Colonic mucosa (tissue), 4 donors: ENCODE measurements around the gene GPS1. TPM values are rescaled to one million over a fixed set of nuclear protein-coding genes. Genes with fewer than 3 reads are reported as not detected.

Experiments used
- DNase-seq: peaks from one replicate; pipeline ENCODE4 v3.0.0-alpha.2; 2020
- H3K27ac ChIP-seq: fragments of 200-600 bp; one replicate; pipeline ENCODE4 v1.8.0; 2021
- H3K27me3 ChIP-seq: fragments of 200-600 bp; one replicate; pipeline ENCODE4 v1.8.0; 2021
- H3K36me3 ChIP-seq: fragments of 200-600 bp; one replicate; pipeline ENCODE4 v1.8.0; 2021
- H3K4me1 ChIP-seq: fragments of 200-600 bp; one replicate; pipeline ENCODE4 v1.8.0; 2021; ENCODE audit warnings: mild to moderate bottlenecking
- H3K4me3 ChIP-seq: fragments of 200-600 bp; one replicate; pipeline ENCODE4 v1.8.0; 2021
- H3K9ac ChIP-seq, 2 donors: one replicate each; pipeline ENCODE4 v1.7.0; 2013; ENCODE audit warnings: control low read depth in 2 of 2, low read depth in 2 of 2, low read length in 2 of 2
- H3K9me3 ChIP-seq: fragments of 200-600 bp; one replicate; pipeline ENCODE4 v1.8.0; 2021
- CTCF ChIP-seq: fragments of 200-600 bp; IDR thresholded peaks from one replicate; pipeline ENCODE4 v1.8.0; 2022; ENCODE audit warnings: antibody characterized with exemption, mild to moderate bottlenecking
- intact Hi-C: fragments of 100-400 bp; cut with DNase I; formaldehyde crosslinking; loops from one replicate; pipeline ENCODE4 v1.14.1; 2022
- total RNA-seq, 2 donors: library from RNA; stranded (reverse); fragmentation: NEBNext Ultra II Directional in 1 of 2; extraction: Animal tissue kit (Norgen Biotek cat#: 25700) in 1 of 2; gene quantifications; one replicate each; pipeline ENCODE4 v1.2.1, GENCODE V29; 2021
- donor health status: healthy.
- donor health status: DM: no; HTN: no; CAD: no.
- donor health status: DM: no; HTN: no; CAD: no.

Gene GPS1
- total RNA-seq, 2 donors from 2014 or later: 70.8 to 129 TPM

GRCh38 chr17:82073446-82073845 is 21.7 kb downstream of the GPS1 start:
- Histone ChIP-seq H3K27ac (peak overlapping the region; percentile 66), H3K4me1 (no peaks in the 10 kb centered on the region), H3K4me3 (no peak overlapping the region), H3K27me3 (no peaks in the 10 kb centered on the region), H3K9ac (no peak overlapping the region), H3K36me3 (no peaks in the 10 kb centered on the region), H3K9me3 (no peaks in the 10 kb centered on the region)
- intact Hi-C loops: no loop called here
- no peak for TF ChIP-seq CTCF
- DNase-seq: no peak

GRCh38 chr17:82076018-82076784 is 24.5 kb downstream of the GPS1 start:
- TF ChIP-seq CTCF: no peak
- Histone ChIP-seq H3K9ac (no peak overlapping the region), H3K4me3 (no peak overlapping the region), H3K36me3 (peaks cover 10% of the 10 kb centered on the region), H3K27ac (no peak overlapping the region), H3K27me3 (no peaks in the 10 kb centered on the region), H3K4me1 (no peaks in the 10 kb centered on the region), H3K9me3 (no peaks in the 10 kb centered on the region)
- intact Hi-C loops: no loop called here
- no peak for DNase-seq

- Histone ChIP-seq H3K36me3 (peaks cover 11% of the 10 kb centered on the region), H3K4me3 (no peak overlapping the region), H3K9me3 (no peaks in the 10 kb centered on the region), H3K27ac (no peak overlapping the region), H3K4me1 (no peaks in the 10 kb centered on the region), H3K9ac (no peak overlapping the region), H3K27me3 (no peaks in the 10 kb centered on the region)
- intact Hi-C loops: no loop called here
- TF ChIP-seq CTCF: no peak
- no peak for DNase-seq
Measured at GRCh38 chr17:82076785-82077591, 25.3 kb downstream of the GPS1 start.

DNA sequence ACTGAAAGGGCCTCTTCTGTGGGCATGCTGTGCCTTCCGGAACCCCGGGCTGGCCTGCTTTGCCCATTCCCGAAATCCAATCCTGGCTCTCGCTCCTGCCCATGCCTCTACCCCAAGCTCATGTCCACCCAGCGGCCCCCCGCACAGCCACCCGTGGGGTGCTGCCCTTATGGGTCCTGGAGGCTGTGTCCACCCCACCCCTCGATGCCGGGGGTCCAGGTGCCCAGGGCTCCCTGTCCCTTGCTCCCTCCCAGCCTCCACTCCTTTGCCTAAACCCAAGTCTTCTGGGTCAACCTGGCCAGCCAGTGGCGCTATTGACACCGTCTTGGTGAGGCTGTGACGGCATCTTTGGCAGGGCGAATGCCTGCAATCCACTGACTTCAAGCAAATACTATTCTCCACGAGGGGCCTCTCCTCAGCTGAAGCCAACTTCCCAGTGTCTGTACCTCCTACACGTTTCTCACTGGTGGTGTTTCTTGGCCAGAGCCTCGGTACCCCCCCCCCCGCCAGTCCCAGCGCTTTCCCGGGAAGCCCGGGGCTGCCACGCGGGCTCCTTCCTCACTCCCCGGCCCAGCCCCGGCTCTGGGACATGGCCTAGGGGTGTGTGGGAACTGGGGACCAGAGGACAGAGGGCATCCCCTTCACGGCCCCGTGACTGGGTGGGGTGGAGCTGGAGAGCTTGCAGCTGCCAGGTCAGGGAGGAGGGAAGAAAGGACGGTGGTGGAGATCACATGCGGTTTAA is 26.1 kb downstream of the GPS1 start:
- Histone ChIP-seq H3K36me3 (peaks cover 17% of the 10 kb centered on the region), H3K27me3 (no peaks in the 10 kb centered on the region), H3K9me3 (no peaks in the 10 kb centered on the region), H3K27ac (no peak overlapping the region), H3K4me1 (no peaks in the 10 kb centered on the region), H3K9ac (no peak overlapping the region), H3K4me3 (no peak overlapping the region)
- intact Hi-C loops: no loop called here
- no peak for TF ChIP-seq CTCF
- DNase-seq: no peak

DNA sequence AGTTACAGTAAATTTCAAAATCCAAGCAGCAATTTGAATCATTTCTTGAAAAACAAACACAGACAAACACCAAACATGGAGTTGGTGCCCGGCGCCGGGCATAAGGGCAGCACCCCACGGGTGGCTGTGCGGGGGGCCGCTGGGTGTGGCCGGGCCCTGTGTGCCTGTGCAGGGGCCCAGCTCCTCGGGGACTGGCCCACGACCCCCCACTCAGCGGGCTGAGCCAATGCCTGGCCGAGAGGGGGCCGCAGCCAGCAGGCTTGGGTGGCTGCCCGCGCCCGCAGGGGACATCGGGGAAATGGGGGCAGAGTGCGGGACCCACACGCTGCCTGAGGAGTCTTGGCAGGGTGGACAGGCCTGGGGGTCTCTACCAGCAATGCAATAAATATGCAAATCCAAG is 26.7 kb downstream of the GPS1 start:
- H3K27ac ChIP-seq: no peak overlapping the region
- H3K9me3 ChIP-seq: no peaks in the 10 kb centered on the region
- H3K9ac ChIP-seq: no peak overlapping the region
- TF ChIP-seq CTCF: no peak
- no peak for DNase-seq
- H3K4me3 ChIP-seq: no peak overlapping the region
- no peaks in the 10 kb centered on the region for H3K27me3 ChIP-seq
- no peaks in the 10 kb centered on the region for H3K4me1 ChIP-seq
- intact Hi-C loops: no loop called here
- peaks cover 24% of the 10 kb centered on the region for H3K36me3 ChIP-seq
